ENCODE data around the gene CIAPIN1. TPM values are rescaled to one million over a fixed set of nuclear protein-coding genes. Genes with fewer than 3 reads are reported as not detected.
"Not testable (repeated sequence)": the region's sequence is repeated elsewhere in the genome, so short reads cannot be mapped to it uniquely, and the experiment has no call there.

Gene CIAPIN1
- total RNA-seq, 2 experiments from 2014 or later = 71.6 to 74.0 TPM

DNA sequence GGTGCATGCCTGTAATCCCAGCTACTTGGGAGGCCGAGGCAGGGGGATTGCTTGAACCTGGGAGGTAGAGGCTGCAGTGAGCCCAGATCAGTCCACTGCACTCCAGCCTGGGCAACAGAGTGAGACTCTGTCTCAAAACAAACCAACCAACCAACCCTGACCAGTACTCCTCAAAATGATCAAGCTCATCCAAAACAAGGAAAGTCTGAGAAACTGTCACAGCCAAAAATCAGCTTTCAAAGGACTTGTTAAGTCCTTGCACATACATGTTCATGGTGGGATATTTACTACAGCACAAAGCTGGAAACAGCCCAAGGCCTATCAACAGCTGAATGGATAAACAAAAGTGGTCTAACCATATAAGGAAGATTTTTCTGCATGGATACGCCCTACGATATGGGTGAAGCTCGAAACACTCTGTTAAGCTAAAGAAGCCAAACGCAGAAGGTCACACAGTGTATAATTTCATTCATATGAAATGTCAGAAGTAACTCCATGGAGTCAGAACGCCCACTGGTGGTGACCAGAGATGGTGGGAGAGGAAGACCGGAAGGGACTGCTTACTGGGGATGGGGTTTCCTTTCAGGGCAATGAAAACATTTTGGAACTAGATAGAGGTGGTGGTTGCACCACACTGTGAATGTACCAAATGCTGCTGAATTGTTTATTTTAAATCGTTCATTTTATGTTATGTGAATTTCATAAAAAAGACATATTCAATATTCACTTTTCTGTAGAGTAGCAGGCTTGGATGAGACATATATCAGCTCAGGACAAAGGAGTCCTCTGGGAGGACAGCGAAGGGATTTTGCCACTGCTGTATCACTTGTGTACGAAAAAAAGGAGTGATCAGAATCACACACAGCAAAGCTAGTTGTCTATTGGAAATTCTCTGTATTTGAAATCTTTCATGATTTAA lies 24.9 kb downstream of the CIAPIN1 start:
- ChIA-PET CTCF (interaction anchor here (0.7 to 6.1 kb wide), 3 partner anchors 104 to 122 kb away, joined by 3 to 119 read pairs (median 3); no protein-coding TSS in a partner anchor), POLR2A (interaction anchor here (0.6 kb wide), 1 partner anchor 30 kb away, joined by 4 read pairs; no protein-coding TSS in a partner anchor)

DNA sequence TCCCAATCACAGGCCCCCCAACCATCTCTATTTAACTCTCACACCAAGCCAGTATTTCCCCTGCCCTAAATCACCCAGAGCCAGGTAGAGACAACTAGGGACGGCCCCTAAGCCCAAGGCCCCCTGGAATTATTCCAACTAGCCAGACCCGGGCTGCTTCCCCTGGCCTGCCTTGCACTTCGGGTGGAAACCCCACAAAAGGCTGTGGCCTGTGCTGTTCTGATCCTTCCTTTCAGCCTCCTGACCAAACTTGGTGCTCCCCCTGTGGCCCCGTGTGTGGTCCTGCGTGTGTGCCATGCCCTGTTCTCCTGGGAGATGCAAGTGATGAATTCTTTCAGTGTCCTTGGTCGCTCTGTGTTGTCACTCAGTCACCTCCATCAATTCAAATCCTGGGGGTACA lies 27.7 kb downstream of the CIAPIN1 start:
- POLR2A ChIA-PET = no interaction called here

DNA sequence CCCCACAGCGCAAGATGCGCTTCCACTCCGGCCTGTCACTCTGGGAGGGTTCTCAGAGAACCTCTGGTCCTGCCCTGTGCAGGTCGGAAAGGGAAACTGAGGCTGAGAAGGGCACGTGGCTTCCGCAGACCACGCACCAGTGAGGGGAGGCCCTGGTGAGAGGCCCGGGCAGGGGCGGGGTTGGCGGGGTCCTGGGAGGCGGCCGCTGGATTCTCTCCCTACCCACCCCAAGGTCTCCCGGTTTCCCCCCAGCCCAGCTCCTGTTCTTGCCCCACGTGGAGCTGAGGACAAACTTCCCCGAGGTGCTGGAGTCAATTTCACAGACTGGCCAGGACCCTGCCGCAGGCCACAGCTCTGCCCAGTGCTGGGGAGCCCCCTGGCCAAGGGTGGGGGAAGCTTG lies 31.1 kb downstream of the CIAPIN1 start:
- CTCF ChIA-PET = interaction anchor here (0.8 to 6.1 kb wide), 14 partner anchors 8 to 171 kb away, joined by 3 to 119 read pairs (median 6); partner anchors contain the start of genes ARL2BP, DOK4 and POLR2C
- POLR2A ChIA-PET = interaction anchor here (0.7 kb wide), 1 partner anchor 114 kb away, joined by 5 read pairs; no protein-coding TSS in a partner anchor

More for the DNA sequence above, 27.7 kb downstream of the CIAPIN1 start:
- CTCF ChIA-PET = interaction anchor here (0.7 to 6.1 kb wide), 9 partner anchors 42 to 157 kb away, joined by 3 to 119 read pairs (median 4); no protein-coding TSS in a partner anchor

DNA sequence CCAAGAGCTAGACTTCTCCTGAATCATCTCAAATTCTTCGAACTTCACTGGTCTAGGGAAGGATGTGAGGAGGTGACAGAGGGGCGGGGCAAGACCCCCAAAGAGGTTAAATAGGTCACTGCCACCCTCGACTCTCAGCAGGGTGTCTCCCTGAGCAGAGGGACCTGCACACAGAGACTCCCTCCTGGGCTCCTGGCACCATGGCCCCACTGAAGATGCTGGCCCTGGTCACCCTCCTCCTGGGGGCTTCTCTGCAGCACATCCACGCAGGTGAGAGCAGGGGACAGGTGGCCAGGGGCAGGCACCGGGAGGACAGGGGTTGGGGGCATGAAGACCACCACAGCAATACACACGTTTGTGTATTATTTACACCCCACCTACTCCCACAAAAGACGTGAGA lies 33.5 kb downstream of the CIAPIN1 start:
- POLR2A ChIA-PET = interaction anchor here (0.6 to 1.4 kb wide), 2 partner anchors 105 to 133 kb away, joined by 6 read pairs; no protein-coding TSS in a partner anchor
- CTCF ChIA-PET = interaction anchor here (1.1 to 3.8 kb wide), 2 partner anchors 112 to 121 kb away, joined by 3 to 19 read pairs; no protein-coding TSS in a partner anchor

DNA sequence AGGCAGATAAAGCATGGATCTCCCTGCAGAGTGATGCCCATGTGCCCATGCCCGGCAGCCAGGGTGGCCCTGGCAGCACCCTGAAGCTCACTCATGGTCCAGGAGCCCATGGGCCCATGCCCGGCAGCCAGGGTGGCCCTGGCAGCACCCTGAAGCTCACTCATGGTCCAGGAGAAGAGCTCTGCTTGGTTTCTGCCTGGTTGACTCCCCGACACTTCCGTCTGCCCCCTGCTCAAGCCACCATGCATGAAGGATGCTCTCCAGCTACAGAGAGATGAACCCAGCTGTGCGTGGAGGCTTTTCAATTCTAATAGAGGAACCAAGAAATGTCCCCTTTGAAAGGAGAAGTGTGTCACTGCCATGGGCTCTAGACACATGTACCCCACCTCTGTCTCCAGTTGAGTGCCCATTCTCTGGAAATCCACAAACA lies 33.9 kb downstream of the CIAPIN1 start:
- CTCF ChIA-PET = interaction anchor here (1.1 to 3.8 kb wide), 2 partner anchors 112 to 121 kb away, joined by 3 to 19 read pairs; no protein-coding TSS in a partner anchor
- POLR2A ChIA-PET = interaction anchor here (0.6 to 1.4 kb wide), 2 partner anchors 105 to 133 kb away, joined by 6 read pairs; no protein-coding TSS in a partner anchor

DNA sequence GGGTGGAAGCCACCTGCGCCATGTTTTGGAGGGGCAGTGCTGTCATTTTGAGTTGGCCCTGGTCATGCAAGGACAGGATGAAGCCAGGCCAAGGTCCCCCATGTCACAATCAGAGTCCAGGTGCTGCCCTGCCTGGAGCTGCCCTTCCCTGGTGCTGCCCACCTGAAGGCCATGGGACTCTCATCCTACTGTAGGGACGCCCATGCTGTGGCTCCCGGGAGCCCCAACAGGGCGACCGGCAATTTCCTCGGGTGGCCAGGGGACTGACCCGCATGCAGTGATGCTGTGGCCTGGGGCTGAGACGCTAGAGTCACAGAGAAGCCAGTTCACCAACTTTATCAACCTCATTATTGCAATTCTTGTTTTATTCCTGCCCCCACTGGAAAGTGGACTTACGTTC lies 34.6 kb downstream of the CIAPIN1 start:
- ChIA-PET CTCF (interaction anchor here (3.8 kb wide), 1 partner anchor 111 kb away, joined by 19 read pairs; no protein-coding TSS in a partner anchor), POLR2A (no interaction called here)

DNA sequence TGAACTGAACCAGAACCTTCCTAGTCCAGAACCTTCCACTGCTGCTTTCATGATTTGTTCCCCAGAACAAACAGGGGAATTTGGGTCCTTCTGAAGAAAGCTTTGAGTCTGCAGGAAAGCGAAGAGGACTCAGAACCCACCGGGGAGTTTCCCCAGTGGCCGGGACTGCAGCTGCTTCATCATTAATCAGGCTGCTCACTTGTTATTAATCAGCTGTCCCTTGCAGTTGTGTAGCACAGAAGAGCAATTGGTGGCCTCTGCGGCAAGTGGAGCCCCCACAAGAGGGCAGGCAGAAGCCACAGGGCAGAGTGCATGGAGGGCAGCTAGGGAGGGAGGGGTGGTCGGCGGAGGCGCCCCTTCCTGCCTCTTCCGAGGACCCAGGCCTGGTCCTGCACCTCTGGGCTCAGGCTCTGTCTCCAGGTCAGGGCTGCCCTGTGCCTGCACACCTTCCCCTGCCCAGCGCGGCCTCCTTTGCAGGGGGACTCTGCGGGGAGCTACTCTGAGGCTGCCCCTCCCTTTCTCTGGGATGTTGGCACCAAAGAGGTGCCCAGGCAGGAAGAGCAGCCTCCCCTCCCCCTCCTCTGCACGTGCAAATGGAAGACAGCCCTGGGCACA lies 35.7 kb downstream of the CIAPIN1 start:
- CTCF ChIA-PET = interaction anchor here (0.5 to 3.8 kb wide), 3 partner anchors 11 to 111 kb away, joined by 3 to 19 read pairs (median 5); no protein-coding TSS in a partner anchor
- POLR2A ChIA-PET = no interaction called here

DNA sequence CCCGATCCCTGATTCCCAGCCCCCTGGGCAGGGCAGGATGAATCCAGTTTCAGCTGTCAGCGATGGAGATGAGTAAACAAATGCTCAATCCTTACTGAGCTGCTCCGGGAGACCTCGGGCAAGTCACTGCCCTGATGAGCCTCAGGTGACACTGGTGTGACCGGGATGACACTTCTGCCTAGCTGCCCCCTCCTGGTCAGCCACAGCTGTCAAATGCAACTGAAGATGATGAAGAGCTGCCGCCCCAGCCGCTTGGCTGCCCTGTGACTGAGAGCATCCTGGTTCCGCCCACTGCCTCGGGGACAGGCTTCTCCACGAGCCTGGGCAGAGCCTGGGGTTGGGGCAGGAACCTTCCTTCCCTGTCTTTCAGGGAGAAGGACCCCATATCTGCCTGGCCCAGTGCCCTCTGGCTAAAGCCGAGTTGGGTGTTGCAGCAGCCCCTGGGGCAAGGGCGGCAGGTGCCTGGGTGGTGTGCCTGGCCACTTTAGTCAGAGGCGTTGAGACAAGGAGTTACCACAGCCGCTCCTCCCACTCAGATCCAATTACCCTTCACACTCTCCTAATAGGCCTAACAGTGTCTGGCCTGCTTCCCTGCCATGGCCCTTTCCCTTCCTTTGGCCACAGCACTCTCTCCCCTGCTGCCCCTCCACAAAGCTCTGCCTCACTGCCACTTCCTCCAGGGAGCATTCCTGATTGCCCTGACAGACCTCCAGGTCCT lies 37.2 kb downstream of the CIAPIN1 start:
- POLR2A ChIA-PET = no interaction called here
- CTCF ChIA-PET = no interaction called here

DNA sequence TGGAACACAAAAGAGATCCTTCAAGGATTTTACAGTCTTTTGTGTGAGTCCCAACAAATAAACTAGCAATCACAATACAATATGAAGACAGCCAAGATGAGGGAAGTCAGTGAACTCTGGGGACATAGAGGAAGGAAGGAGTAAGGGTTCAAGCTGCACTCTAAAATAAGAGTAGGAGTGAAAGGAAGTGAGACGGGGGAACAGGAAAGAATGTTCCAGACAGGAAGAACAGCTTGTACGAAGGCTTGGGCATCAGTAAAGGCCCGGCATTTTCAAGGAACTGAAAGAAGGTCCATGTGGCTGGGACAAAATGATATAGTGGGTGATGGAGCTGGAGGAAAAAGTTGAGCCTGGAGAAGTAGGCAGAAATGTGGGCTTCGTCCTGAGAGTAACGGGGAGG lies 38.1 kb downstream of the CIAPIN1 start:
- ChIA-PET POLR2A (no interaction called here), CTCF (no interaction called here)

DNA sequence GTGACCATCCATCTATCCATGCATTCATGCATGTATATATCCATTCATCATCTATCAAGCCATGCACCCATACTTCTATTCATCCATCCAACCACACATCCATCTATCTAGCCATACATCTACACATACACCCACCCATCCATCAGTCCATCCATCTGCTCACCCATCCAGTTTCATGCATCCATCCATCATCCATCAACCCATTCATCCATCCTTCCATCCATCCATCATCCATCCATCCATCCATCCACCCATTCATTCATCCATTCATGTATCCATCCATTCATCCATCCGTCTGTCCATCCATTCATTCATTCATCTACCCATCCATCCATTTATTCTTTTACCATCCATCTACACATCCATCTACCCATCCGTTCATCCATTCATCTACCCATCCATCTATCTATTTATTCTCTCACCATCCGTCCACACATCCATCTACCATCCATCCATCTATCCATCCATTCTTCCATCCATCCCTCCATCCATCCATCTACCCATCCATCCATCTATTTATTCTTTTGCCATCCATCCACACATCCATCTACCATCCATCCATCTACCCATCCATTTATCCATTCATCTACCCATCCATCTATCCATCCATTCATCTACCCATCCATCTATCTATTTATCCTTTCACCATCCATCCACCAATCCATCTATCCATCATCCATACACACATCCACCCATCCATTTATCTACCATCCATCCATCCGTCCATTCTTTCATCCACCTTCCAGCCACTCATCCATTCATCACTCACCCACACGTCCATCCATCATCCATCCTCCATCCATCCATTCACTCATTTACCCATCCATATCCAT lies 39.4 kb downstream of the CIAPIN1 start:
- CTCF ChIA-PET = no interaction called here
- POLR2A ChIA-PET = no interaction called here

DNA sequence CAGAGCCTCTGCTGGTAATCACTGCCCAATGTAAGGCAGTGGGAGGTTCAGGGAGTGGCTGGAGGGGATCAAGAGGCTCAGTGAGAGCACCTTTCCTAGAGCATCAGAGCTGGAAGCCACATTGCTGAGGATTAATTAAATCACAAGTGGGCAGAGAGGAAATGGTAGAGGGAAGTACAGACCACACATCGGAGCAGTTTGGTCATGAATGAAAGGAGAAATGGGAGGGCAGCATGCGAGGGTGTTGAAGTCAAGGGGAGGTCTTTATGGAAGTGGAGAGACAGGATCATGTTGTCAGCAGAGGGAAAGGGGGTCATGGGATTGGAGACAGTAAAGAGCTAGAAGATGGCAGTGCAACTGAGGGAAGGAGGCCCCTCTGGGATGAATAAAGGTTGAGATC lies 40.3 kb downstream of the CIAPIN1 start:
- ChIA-PET POLR2A (no interaction called here), CTCF (interaction anchor here (1.8 kb wide), 1 partner anchor 12 kb away, joined by 3 read pairs; no protein-coding TSS in a partner anchor)

DNA sequence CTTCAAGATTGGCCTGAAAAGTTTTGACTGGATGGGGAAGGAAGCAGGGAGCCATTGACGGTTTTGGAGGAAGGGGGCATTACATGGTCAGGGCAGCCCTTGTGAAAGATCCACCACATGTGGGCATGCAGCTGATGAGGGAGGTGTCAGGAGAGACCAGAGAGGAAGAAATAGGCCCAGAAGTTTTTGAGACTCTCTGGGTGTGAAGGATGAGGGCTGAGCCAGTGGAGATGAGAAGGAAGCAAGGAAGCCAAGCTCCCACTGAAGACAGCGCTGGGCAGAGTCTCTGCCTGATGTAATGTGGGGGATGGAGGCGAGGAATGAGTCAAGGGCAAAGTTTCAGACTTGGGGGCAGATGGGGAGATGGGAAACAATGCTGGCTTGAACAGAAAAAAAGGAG lies 42.1 kb downstream of the CIAPIN1 start:
- POLR2A ChIA-PET = no interaction called here
- CTCF ChIA-PET = interaction anchor here (0.6 to 1.8 kb wide), 4 partner anchors 13 to 774 kb away, joined by 3 to 4 read pairs (median 3); no protein-coding TSS in a partner anchor

DNA sequence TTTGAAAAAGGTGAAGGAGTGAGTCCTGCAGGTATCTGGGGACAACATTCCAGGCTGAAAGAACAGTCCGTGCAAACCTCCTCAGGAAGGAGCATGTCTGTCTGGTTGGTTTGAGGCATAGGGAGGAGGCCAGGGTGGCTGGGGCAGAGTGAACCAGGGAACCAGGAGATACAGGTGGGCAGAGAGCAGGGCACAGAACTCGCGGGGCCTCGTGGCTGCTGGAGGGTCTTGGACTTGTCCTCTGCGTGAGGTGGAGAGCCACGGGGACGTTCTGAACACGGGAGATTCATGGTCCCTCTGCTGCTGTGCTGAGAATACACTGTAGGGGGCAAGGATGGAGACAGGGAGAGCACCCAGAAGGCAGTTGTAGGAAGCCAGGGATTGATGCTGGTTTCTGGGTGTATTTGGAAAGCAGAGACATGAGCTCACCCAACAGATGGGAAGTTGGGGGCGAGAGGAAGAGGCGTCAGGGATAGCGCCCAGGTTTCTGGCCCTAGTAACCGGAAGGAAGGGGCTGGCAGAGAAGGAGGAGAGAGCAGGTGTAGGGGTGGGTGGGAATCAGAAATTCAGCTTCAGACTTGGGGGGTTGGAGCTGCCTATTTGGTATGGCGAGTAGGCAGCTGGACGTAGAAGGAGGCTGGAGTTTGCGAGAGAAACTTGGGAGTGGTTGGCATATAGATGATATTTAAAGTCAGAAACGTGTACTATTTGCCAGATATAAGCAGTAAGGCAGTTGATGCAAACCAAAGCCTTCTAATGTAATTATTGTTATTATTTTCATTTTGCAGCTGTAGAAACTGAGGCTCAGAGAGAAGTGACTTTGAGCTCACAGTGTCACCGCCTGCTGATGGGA lies 43.0 kb downstream of the CIAPIN1 start, which contains the start of gene CCL17:
Gene CCL17 (plus strand): TSS at position 803 of the 853 bp plus-strand sequence. CDS start 9,166 bp downstream, outside the sequence.
- CTCF ChIA-PET = interaction anchor here (1.1 kb wide), 1 partner anchor 104 kb away, joined by 3 read pairs; no protein-coding TSS in a partner anchor
- POLR2A ChIA-PET = no interaction called here

DNA sequence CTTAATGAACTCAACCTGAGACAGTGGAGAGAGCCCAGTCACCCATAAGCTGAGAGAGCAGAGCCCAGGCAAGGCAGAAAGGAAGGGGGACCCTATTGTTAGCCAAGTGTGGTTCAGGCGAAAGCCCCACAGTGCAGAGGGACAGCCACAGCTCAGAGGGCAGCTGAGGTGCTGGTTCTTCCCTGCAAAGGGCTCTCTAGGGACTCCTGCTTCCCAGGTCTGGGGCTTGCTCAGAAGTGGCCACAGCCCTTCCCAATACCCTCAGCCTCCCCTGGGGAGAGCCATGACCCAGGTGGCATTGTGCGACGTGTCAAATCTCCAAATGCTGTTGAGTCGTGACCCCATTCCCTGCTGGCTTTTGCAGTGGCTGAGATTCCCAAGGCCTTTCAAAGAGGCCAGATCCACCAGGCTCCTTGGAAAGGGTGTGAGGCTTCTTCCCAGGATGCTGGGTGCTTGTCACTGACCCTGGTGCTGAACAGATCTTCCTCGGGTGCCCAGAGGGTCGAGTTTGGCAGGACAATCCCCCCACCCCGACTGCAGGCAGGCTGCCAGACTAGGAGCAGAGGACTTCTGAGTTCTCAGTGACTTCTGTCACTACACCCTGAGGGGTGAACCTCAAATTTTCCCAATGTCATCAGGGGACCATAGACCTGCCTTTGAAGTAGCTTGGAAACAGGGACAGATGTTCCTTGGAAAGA lies 45.1 kb downstream of the CIAPIN1 start:
- CTCF ChIA-PET = interaction anchor here (2.0 kb wide), 1 partner anchor 15 kb away, joined by 7 read pairs; no protein-coding TSS in a partner anchor

DNA sequence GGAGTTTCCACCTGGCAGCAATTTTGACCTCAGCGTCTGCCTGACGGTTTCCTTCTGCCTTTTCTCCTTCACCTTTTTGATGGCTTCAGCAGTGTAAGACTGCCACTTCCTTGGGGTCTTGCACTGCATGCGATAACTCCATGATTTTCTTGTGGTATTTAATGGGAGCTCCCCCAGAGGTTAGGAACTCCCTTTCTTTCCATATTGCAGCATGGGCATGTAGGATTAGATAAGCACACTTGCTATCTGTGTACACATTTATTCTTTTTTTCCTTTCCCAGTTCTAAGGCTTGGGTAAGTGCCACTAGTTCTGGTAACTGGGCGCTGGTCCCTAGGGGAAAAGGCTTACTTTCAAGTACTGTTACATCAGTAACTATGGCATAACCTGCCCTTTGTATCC lies 49.7 kb downstream of the CIAPIN1 start:
- POLR2A ChIA-PET, CTCF ChIA-PET: not testable (repeated sequence)

More for the DNA sequence above, 45.1 kb downstream of the CIAPIN1 start:
- POLR2A ChIA-PET = no interaction called here

DNA sequence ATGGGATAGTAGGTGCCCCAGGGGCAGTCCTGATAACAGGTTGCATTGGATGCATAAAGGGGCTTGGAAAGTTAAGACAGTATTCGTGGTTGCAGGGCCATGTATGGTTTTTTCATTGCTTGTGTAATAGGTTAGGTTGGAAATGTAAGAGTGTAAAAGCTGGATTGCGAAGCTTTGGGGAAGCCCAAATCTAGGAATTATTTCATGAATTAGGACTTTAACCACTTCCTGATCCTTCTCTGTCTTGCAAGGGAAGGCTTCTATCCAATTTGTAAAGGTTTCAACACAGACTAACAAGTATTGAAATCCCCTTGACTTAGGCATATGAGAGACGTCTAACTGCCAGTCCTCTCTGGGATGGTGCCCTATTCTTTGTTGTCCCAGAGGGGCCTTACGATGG lies 50.4 kb downstream of the CIAPIN1 start:
- ChIA-PET POLR2A (no interaction called here), CTCF (no interaction called here)

DNA sequence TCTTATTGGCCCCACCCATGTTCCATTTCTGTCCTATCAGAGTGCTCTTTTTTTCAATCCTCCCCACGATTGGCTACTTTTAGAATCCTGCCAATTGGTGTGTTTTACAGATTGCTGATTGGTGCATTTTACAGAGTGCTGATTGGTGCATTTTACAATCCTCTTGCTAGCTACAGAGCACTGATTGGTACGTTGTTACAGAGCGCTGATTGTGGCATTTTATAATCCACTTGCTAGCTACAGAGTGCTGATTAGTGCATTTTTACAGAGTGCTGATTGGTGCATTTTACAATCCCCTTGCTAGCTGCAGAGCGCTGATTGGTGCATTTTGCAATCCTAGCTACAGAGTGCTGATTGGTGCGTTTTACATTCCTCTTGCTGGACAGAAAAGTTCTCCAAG lies 52.2 kb downstream of the CIAPIN1 start:
- CTCF ChIA-PET = no interaction called here
- POLR2A ChIA-PET = no interaction called here
